ENCODE measurements around the gene SETBP1. TPM values are rescaled to one million over a fixed set of nuclear protein-coding genes. Genes with fewer than 3 reads are reported as not detected.

The SETBP1 gene
- total and polyA plus RNA-seq, 9 of the 15 experiments (the other 6 are each of a cell fraction or from before 2014, with no cell fraction given): under 0.01 to 0.13 (median 0.04) TPM

GRCh38 chr18:45063246-45064038 is 382.8 kb downstream of the SETBP1 start (continued):
- TF ChIP-seq BDP1 (IDR thresholded peaks at IDR 0.05; ENCODE audit: insufficient read depth, insufficient read length): no peak
- peak in 1 of 3 experiments; percentile 53 for TF ChIP-seq YY1 (IDR thresholded peaks at IDR 0.05; ENCODE audit: borderline replicate concordance in 1 of 3, control insufficient read depth in 1 of 3, extremely low read depth in 1 of 3, insufficient read depth in 3 of 3, insufficient read length in 1 of 3, insufficient replicate concordance in 2 of 3, low read depth in 1 of 3, low read length in 2 of 3)
- peak; percentile 72 for TF ChIP-seq L3MBTL2 (IDR thresholded peaks at IDR 0.05)
- TF ChIP-seq ZFX (CRISPR knock-in tag; IDR thresholded peaks at IDR 0.05): peak; percentile 36
- no peak for TF ChIP-seq NR2C1 (IDR thresholded peaks at IDR 0.05)
- no peak for TF ChIP-seq NR2C1 (tag; IDR thresholded peaks at IDR 0.05)
- peak; percentile 14; the same call in 1 of the 2 replicates for TF ChIP-seq PHF8 (IDR thresholded peaks at IDR 0.05; ENCODE audit: borderline replicate concordance, low read length)
- peak; percentile 53 to 63 for TF ChIP-seq E2F6 (IDR thresholded peaks at IDR 0.05; ENCODE audit: borderline replicate concordance in 1 of 2, extremely low read depth in 1 of 2, insufficient read depth in 1 of 2, insufficient read length in 1 of 2, low read depth in 1 of 2, low read length in 1 of 2, poor library complexity in 1 of 2, severe bottlenecking in 1 of 2)
